Upper lobe of left lung (tissue), 6 donors: ENCODE results near the gene EPB41L3. TPM values are rescaled to one million over a fixed set of nuclear protein-coding genes. Genes with fewer than 3 reads are reported as not detected.

Experiments used
- ATAC-seq, 2 donors: fragments of 200-7000 bp; cut with Tn5 transposase; one replicate each; pipeline ENCODE4 v1.9.1; 2022; ENCODE audit warnings: mild to moderate bottlenecking in 2 of 2, moderate library complexity in 2 of 2; ENCODE audit not compliant: low FRiP score in 2 of 2
- DNase-seq, 2 donors: peaks; one replicate each; pipeline ENCODE4 v3.0.0-alpha.2; 2019 to 2020
- H3K27ac ChIP-seq, 4 donors: fragments of 200-600 bp; sonication (generic); one replicate each; pipeline ENCODE4 v1.5.1; 2016 to 2019
- H3K27me3 ChIP-seq, 4 donors: fragments of 200-600 bp; sonication (generic); one replicate each; pipeline ENCODE4 v1.5.1; 2017 to 2019
- H3K36me3 ChIP-seq, 4 donors: fragments of 200-600 bp; sonication (generic); one replicate each; pipeline ENCODE4 v1.5.1; 2016 to 2019
- H3K4me1 ChIP-seq, 4 donors: fragments of 200-600 bp; sonication (generic); one replicate each; pipeline ENCODE4 v1.5.1; 2018 to 2019
- H3K4me3 ChIP-seq, 4 donors: fragments of 200-600 bp; sonication (generic); one replicate each; pipeline ENCODE4 v1.5.1; 2017 to 2019; ENCODE audit warnings: mild to moderate bottlenecking in 2 of 4, moderate library complexity in 1 of 4
- H3K9me3 ChIP-seq, 4 donors: fragments of 200-600 bp; sonication (generic); one replicate each; pipeline ENCODE4 v1.5.1; 2018 to 2019
- EP300 ChIP-seq, 4 donors: sonication (generic); formaldehyde crosslinking; IDR thresholded peaks; one replicate each; pipeline ENCODE4 v1.5.1; 2017; ENCODE audit warnings: antibody characterized with exemption in 4 of 4, control low read depth in 2 of 4
- POLR2A ChIP-seq, 4 donors: fragments of 450-650 bp; IDR thresholded peaks; one replicate each; pipeline ENCODE4 v1.5.1; 2016 to 2017; ENCODE audit warnings: antibody characterized with exemption in 4 of 4, mild to moderate bottlenecking in 2 of 4
- POLR2AphosphoS5 ChIP-seq, 2 donors: sonication (generic); formaldehyde crosslinking; IDR thresholded peaks; one replicate each; pipeline ENCODE4 v1.5.1; 2017; ENCODE audit warnings: antibody characterized with exemption in 2 of 2
- WGBS, 2 donors: methylation state at CpG; one replicate each; pipeline ENCODE4 v1.1.5; 2017 to 2018; 5-methylcytosine and 5-hydroxymethylcytosine counted together
- total RNA-seq, 6 donors: library from RNA; depleted of rRNA in 4 of 6; stranded (reverse); fragments of >200 nt in 4 of 6; gene quantifications; one replicate each; pipeline versions ENCODE4 v1.1.0 to v1.2.1, GENCODE V29; 2016 to 2021
- TF ChIP-seq, protein P1 (sequence below), 6 experiments: fragments of 450-650 bp in 4 of 6; fragments of 200-600 bp in 2 of 6; sonication (generic) in 2 of 6; IDR thresholded peaks; one replicate each; pipeline ENCODE4 v1.5.1; 2016 to 2019; ENCODE audit warnings: antibody characterized with exemption in 6 of 6
- donor health status: DM: no; HTN: no; CAD: no; lungs with moderate emphysema.
- donor health status: DM: no; HTN: yes; CAD: no; lungs with severe emphysema.

EPB41L3 gene
- total RNA-seq, 6 donors from 2014 or later = 56.4 to 268 (median 85.7) TPM

DNA sequence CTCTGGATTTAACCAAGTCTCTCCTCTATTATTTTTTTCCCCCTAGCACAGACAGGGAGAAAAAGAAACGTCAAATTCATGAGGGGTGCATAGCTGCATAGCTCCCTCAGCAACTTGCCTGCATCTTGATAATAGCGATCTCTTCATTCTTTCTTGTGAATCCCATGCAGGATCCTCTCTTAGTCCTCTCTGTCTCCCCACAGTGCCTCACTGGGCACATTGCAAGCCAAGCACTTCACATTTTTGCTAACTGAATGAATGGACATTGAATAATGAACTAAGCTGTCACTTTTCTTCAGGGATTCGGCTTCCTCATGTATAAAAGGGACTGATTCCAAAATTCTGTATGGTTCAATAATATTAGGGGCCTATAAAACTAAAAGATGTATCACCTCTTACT lies 2.9 kb upstream of the EPB41L3 start:
- Histone ChIP-seq H3K36me3 (no peaks in the 10 kb centered on the region), H3K9me3 (no peaks in the 10 kb centered on the region), H3K4me1 (peaks cover 0 to 35% (median 1%) of the 10 kb centered on the region in 4 donors), H3K27ac (no peak overlapping the region), H3K27me3 (peaks cover 0 to 8% (median 1%) of the 10 kb centered on the region in 4 donors), H3K4me3 (no peak overlapping the region)
- ATAC-seq = peak; percentile 22 to 55
- DNase-seq = no peak
- WGBS, 2 donors = 12 to 22% methylated on average over 3 of the region's 3 CpGs
- TF ChIP-seq POLR2A (IDR thresholded peaks at IDR 0.05) = no peak
- TF ChIP-seq, protein P1, sequence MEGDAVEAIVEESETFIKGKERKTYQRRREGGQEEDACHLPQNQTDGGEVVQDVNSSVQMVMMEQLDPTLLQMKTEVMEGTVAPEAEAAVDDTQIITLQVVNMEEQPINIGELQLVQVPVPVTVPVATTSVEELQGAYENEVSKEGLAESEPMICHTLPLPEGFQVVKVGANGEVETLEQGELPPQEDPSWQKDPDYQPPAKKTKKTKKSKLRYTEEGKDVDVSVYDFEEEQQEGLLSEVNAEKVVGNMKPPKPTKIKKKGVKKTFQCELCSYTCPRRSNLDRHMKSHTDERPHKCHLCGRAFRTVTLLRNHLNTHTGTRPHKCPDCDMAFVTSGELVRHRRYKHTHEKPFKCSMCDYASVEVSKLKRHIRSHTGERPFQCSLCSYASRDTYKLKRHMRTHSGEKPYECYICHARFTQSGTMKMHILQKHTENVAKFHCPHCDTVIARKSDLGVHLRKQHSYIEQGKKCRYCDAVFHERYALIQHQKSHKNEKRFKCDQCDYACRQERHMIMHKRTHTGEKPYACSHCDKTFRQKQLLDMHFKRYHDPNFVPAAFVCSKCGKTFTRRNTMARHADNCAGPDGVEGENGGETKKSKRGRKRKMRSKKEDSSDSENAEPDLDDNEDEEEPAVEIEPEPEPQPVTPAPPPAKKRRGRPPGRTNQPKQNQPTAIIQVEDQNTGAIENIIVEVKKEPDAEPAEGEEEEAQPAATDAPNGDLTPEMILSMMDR (IDR thresholded peaks at IDR 0.05) = peak in 4 of 6 experiments; percentile 11 to 33 (median 22)

DNA sequence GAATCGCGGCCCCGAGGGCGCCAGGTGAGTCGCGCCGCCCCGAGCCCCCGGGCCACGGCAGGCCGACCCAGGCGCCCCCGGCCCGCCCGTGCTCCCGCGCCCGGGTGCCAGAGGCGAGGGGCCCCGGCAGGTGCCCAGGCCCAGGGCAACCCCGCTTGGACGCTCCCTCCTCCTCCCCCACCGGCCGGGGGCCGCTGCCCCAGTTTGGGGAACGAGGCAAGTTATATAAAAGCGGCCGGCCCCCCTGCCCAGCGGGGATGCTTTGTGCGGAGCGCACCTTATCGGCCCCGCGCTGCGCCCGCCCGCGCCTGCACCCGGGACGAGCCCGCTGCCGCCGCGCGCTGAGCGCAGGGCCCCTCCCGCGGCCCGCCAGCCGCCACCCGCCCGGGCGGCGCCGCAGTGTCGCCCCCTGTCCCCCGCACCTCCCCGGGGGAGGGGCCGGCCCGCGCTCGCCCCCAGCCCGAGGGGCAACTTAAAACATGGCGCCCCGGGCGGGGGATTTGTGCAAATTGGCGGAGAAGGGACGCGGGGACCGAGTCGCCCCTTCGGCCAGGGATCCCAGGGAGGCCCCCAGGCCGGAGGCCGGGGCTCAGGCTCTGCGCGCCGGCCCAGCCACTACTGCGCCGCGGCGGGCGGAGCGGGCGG lies 639 bp downstream of the EPB41L3 start:
- TF ChIP-seq POLR2AphosphoS5 (IDR thresholded peaks at IDR 0.05) (no peak), EP300 (IDR thresholded peaks at IDR 0.05) (no peak)
- TF ChIP-seq, protein P1 (IDR thresholded peaks at IDR 0.05) = no peak
- H3K4me1 ChIP-seq = peaks cover 0 to 35% (median 1%) of the 10 kb centered on the region in 4 donors
- DNase-seq (peak in 1 of 2 donors; percentile 88), ATAC-seq (peak in 1 of 2 donors; percentile 43)
- H3K27ac ChIP-seq = peak overlapping the region in 3 of 4 donors; percentile 38 to 79 (median 77)
- peaks cover 0 to 8% (median 1%) of the 10 kb centered on the region in 4 donors for H3K27me3 ChIP-seq
- no peaks in the 10 kb centered on the region for H3K36me3 ChIP-seq
- WGBS, 2 donors = 1% methylated on average over 34 of the region's 84 CpGs; no CpG with 5 or more reads in 1 of the 2 donors
- no peaks in the 10 kb centered on the region for H3K9me3 ChIP-seq
- H3K4me3 ChIP-seq = peak overlapping the region in 3 of 4 donors; percentile 64 to 70 (median 69)

DNA sequence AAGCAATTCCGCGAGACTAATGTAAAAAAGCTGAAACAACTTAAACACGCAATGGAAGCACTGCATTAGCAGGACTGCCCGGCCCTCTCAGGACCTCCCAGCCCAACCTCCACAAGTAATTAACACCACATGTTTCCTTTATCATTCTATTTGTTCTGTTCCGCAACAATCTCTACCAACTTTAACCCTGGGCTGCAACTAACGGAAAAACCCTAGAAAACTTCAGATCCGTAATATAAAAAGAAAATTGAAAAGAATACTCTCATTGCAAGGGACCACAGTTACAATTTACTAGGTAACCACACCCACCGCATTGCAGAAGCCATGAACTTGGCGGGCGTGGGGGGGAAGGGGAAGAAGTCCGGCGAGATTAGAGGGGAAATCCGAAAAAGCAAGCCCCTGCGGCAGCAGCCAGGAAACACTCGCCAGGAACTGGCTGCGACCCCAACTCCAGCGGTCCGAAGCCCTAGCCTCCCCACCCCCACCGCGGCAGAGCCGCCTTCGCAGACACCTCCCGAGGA lies 1.2 kb downstream of the EPB41L3 start:
- WGBS, 2 donors = 5 to 6% methylated on average over 16 to 23 of the region's 23 CpGs
- peak overlapping the region in 3 of 4 donors; percentile 38 to 79 (median 77) for H3K27ac ChIP-seq
- H3K27me3 ChIP-seq = peaks cover 0 to 8% (median 1%) of the 10 kb centered on the region in 4 donors
- H3K9me3 ChIP-seq = no peaks in the 10 kb centered on the region
- ATAC-seq = peak in 1 of 2 donors; percentile 37
- DNase-seq = no peak
- H3K4me3 ChIP-seq = peak overlapping the region in 3 of 4 donors; percentile 64 to 70 (median 69)
- H3K4me1 ChIP-seq = peaks cover 0 to 35% (median 1%) of the 10 kb centered on the region in 4 donors
- H3K36me3 ChIP-seq = no peaks in the 10 kb centered on the region
- no peak for TF ChIP-seq EP300 (IDR thresholded peaks at IDR 0.05)
- TF ChIP-seq, protein P1 (IDR thresholded peaks at IDR 0.05) = no peak
- no peak for TF ChIP-seq POLR2A (IDR thresholded peaks at IDR 0.05)
- TF ChIP-seq POLR2AphosphoS5 (IDR thresholded peaks at IDR 0.05) = no peak

DNA sequence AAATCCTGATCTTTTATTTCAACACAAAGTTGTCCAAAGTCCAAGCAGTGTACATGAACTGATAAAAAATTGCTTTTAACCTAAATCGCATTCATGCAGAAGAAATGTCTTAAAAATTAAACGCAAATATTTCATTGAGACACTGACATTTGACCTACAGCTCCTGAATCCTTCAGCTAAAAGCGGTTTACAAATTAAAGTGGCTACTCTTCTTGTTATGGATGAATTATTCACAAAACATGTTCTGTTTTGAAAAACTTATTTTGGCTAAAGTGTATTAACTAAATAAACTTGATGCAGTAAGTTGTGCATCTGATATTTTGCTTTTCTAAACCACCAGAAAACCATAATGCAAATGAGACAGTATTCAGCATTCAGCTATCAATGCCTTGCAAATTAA lies 2.2 kb downstream of the EPB41L3 start:
- ATAC-seq (no peak), DNase-seq (no peak)
- no peak overlapping the region for H3K27ac ChIP-seq
- H3K9me3 ChIP-seq = no peaks in the 10 kb centered on the region
- no peak overlapping the region for H3K4me3 ChIP-seq
- no peaks in the 10 kb centered on the region for H3K36me3 ChIP-seq
- H3K4me1 ChIP-seq = peaks cover 0 to 25% (median 1%) of the 10 kb centered on the region in 4 donors
- H3K27me3 ChIP-seq = peaks cover 0 to 8% (median 1%) of the 10 kb centered on the region in 4 donors
- 82 to 89% methylated on average over 3 of the region's 3 CpGs for WGBS, 2 donors
- TF ChIP-seq POLR2AphosphoS5 (IDR thresholded peaks at IDR 0.05) (no peak), POLR2A (IDR thresholded peaks at IDR 0.05) (no peak), EP300 (IDR thresholded peaks at IDR 0.05) (no peak)
- TF ChIP-seq, protein P1 (IDR thresholded peaks at IDR 0.05) = no peak
